T-cell (primary cell): ENCODE data around the gene RASEF. TPM values are rescaled to one million over a fixed set of nuclear protein-coding genes. Genes with fewer than 3 reads are reported as not detected.

ENCODE experiments used
- ATAC-seq, 4 experiments: fragments of 200-7000 bp in 3 of 4; fragments of 150-1000 bp in 1 of 4; cut with Tn5 transposase; replicated peaks in 1 of 4; 1 replicate in 3 of 4; 2 replicates in 1 of 4; pipeline ENCODE4 v1.10.0; 2021; ENCODE audit warnings: moderate library complexity in 3 of 4, mild to moderate bottlenecking in 2 of 4, moderate number of reproducible peaks in 1 of 4
- CTCF ChIA-PET, 2 donors: fragments of 300-600 bp; sonication (Branson Sonifier 250); formaldehyde crosslinking; loops; one replicate each; lab custom pipeline; 2022; ENCODE audit warnings: antibody characterized with exemption in 2 of 2; lab: Charles Lee
- POLR2A ChIA-PET, 2 donors: fragments of 300-600 bp; sonication (Branson Sonifier 250); formaldehyde crosslinking; loops; one replicate each; lab custom pipeline; 2022; ENCODE audit warnings: antibody characterized with exemption in 2 of 2; lab: Charles Lee
- DNase-seq, 35 experiments: peaks; one replicate each; pipeline versions ENCODE4 v3.0.0 to v3.0.0-alpha.2; 2013 to 2023
- H3K27ac ChIP-seq: one replicate; pipeline ENCODE4 v1.5.1; 2013; ENCODE audit warnings: low read length
- H3K27me3 ChIP-seq, 2 experiments: replicated peaks in 1 of 2; 1 replicate in 1 of 2; 2 replicates in 1 of 2; pipeline versions ENCODE4 v1.6.1 to v1.7.0; 2013; ENCODE audit warnings: low read length in 1 of 2, mixed read lengths in 1 of 2; ENCODE audit not compliant: control insufficient read depth in 2 of 2, insufficient read depth in 2 of 2; ENCODE audit errors: extremely low read depth in 1 of 2
- H3K36me3 ChIP-seq, 2 donors: 1 replicate in 1 of 2; 2 replicates in 1 of 2; pipeline versions ENCODE4 v1.6.1 to v1.7.0; 2013; ENCODE audit warnings: low read length in 1 of 2; ENCODE audit not compliant: control insufficient read depth in 2 of 2, insufficient read depth in 1 of 2; ENCODE audit errors: extremely low read depth in 1 of 2
- H3K4me1 ChIP-seq, 2 experiments: 1 replicate in 1 of 2; 2 replicates in 1 of 2; pipeline versions ENCODE4 v1.6.1 to v1.7.0; 2013; ENCODE audit warnings: low read length in 2 of 2, mixed read lengths in 1 of 2; ENCODE audit not compliant: insufficient read depth in 2 of 2, control insufficient read depth in 1 of 2; ENCODE audit errors: extremely low read depth in 1 of 2
- H3K4me3 ChIP-seq, 2 donors: 1 replicate in 1 of 2; 2 replicates in 1 of 2; pipeline versions ENCODE4 v1.5.1 to v1.7.0; 2013; ENCODE audit warnings: mild to moderate bottlenecking in 2 of 2, low read length in 1 of 2, moderate library complexity in 1 of 2; ENCODE audit not compliant: control insufficient read depth in 1 of 2; ENCODE audit errors: extremely low read depth in 1 of 2
- H3K9me3 ChIP-seq: 2 replicates; pipeline ENCODE4 v1.7.0; 2013
- H3K27ac Mint-ChIP-seq, 2 donors: one replicate each; pipeline ENCODE4 v1.8.0; 2020 to 2021; ENCODE audit warnings: mild to moderate bottlenecking in 2 of 2, mixed read lengths in 2 of 2
- H3K27me3 Mint-ChIP-seq, 2 donors: one replicate each; pipeline ENCODE4 v1.8.0; 2021 to 2022; ENCODE audit warnings: mixed read lengths in 2 of 2
- H3K36me3 Mint-ChIP-seq: one replicate; pipeline ENCODE4 v1.8.0; 2021; ENCODE audit warnings: mixed read lengths
- H3K4me1 Mint-ChIP-seq, 3 donors: one replicate each; pipeline ENCODE4 v1.8.0; 2020 to 2022; ENCODE audit warnings: mixed read lengths in 3 of 3, mild to moderate bottlenecking in 1 of 3
- H3K4me3 Mint-ChIP-seq, 3 donors: one replicate each; pipeline ENCODE4 v1.8.0; 2020 to 2022; ENCODE audit warnings: mild to moderate bottlenecking in 3 of 3, mixed read lengths in 3 of 3, moderate library complexity in 3 of 3
- H3K9me3 Mint-ChIP-seq, 3 donors: one replicate each; pipeline ENCODE4 v1.8.0; 2020 to 2022; ENCODE audit warnings: mixed read lengths in 3 of 3
- WGBS: methylation state at CpG from one replicate; pipeline ENCODE4 v1.1.5; 2013; ENCODE audit warnings: missing lambda C conversion rate; ENCODE audit not compliant: insufficient coverage; 5-methylcytosine and 5-hydroxymethylcytosine counted together
- total RNA-seq, 35 experiments: library from RNA in 6 of 35; stranded (reverse) in 6 of 35; fragments of 120-200 nt in 1 of 35; gene quantifications; one replicate each; pipeline versions ENCODE4 v1.2.1 to v1.2.4 and lab custom pipeline; 2013 to 2026

RASEF gene
- total RNA-seq, 5 donors from 2014 or later (not counting 1 experiment from before 2014, with no cell fraction given): 0.09 to 0.16 TPM; not detected in 3

- ATAC-seq: no peak
- H3K4me1 ChIP-seq: no peaks in the 10 kb centered on the region
These were observed 101.3 kb downstream of the RASEF start for GRCh38 chr9:82961504-82962125.

GRCh38 chr9:82957529-82958379 lies 105.2 kb downstream of the RASEF start:
- Mint-ChIP-seq H3K27ac (no peak overlapping the region), H3K36me3 (no peaks in the 10 kb centered on the region)
- no peak for ATAC-seq

More at GRCh38 chr9:82961504-82962125, 101.3 kb downstream of the RASEF start:
- no peaks in the 10 kb centered on the region for H3K27me3 Mint-ChIP-seq
- WGBS: 79% methylated on average over 3 of the region's 7 CpGs
- Histone ChIP-seq H3K9me3 (no peaks in the 10 kb centered on the region), H3K36me3 (no peaks in the 10 kb centered on the region), H3K27me3 (no peaks in the 10 kb centered on the region), H3K27ac (no peak overlapping the region), H3K4me3 (no peak overlapping the region)
- no peaks in the 10 kb centered on the region for H3K9me3 Mint-ChIP-seq
- ChIA-PET POLR2A (no interaction called here), CTCF (no interaction called here)
- no peaks in the 10 kb centered on the region for H3K4me1 Mint-ChIP-seq
- no peaks in the 10 kb centered on the region for H3K36me3 Mint-ChIP-seq
- peak in 20 of 35 experiments; percentile 0 to 48 (median 6) for DNase-seq
- no peak overlapping the region for H3K27ac Mint-ChIP-seq
- no peak overlapping the region for H3K4me3 Mint-ChIP-seq

DNA sequence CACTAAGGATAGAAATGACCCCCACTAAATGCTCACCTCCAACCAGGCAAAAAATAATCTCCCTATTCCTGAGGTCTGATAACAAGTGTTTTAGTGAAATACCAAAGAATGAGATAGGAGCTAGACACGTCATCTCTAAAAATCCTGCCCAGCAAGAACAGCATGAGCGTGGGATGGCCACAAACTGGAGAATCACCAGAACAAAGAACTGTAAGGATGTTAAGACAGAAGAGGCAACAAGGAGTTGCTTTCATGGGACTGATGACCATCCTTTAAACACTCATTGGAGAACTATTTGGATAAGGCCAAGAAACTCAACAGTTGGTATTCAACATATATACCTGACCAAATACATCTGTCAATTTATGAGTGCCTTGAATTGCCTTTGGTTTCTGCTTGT lies 113.7 kb downstream of the RASEF start:
- CTCF ChIA-PET: no interaction called here

More at GRCh38 chr9:82957529-82958379, 105.2 kb downstream of the RASEF start:
- Mint-ChIP-seq H3K9me3 (no peaks in the 10 kb centered on the region), H3K27me3 (no peaks in the 10 kb centered on the region), H3K4me1 (no peaks in the 10 kb centered on the region), H3K4me3 (no peak overlapping the region)
- no peaks in the 10 kb centered on the region for H3K9me3 ChIP-seq
- WGBS: 75% methylated on average over 4 of the region's 7 CpGs
- no peak overlapping the region for H3K27ac ChIP-seq
- no peaks in the 10 kb centered on the region for H3K36me3 ChIP-seq
- H3K4me3 ChIP-seq: no peak overlapping the region
- ChIA-PET CTCF (no interaction called here), POLR2A (no interaction called here)
- H3K4me1 ChIP-seq: no peaks in the 10 kb centered on the region
- DNase-seq: no peak
- H3K27me3 ChIP-seq: no peaks in the 10 kb centered on the region

DNA sequence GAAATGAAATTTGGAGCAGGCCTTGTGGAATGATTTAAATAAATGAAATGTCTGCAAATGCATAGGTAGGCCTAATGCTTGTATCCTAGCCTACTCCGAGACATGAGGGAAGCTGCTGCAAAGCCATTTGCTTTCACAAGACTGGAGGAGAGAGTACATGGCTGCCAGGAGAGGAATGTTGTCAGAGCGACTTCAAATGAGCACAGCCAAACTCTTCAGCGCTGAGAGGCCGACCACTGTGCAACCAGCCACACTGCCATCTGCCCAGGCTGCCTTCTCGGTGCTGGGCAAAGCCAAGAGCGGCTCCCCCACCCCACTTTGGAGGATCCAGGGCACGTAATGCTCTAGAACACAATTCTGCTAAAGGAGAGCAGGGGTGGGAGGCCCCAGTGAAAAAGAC lies 122.6 kb downstream of the RASEF start:
- DNase-seq (no peak), ATAC-seq (no peak)
- ChIA-PET POLR2A (no interaction called here), CTCF (no interaction called here)
- Mint-ChIP-seq H3K4me3 (no peak overlapping the region), H3K27me3 (peaks cover 0 to 3% of the 10 kb centered on the region in 2 donors), H3K9me3 (peaks cover 3 to 5% (median 5%) of the 10 kb centered on the region in 3 donors), H3K4me1 (no peaks in the 10 kb centered on the region), H3K36me3 (no peaks in the 10 kb centered on the region), H3K27ac (no peak overlapping the region)
- H3K4me3 ChIP-seq: no peak overlapping the region
- WGBS: 82% methylated on average over 2 of the region's 7 CpGs
- H3K36me3 ChIP-seq: no peaks in the 10 kb centered on the region
- H3K9me3 ChIP-seq: no peaks in the 10 kb centered on the region
- H3K4me1 ChIP-seq: no peaks in the 10 kb centered on the region
- no peaks in the 10 kb centered on the region for H3K27me3 ChIP-seq
- H3K27ac ChIP-seq: no peak overlapping the region

More for the DNA sequence above, 113.7 kb downstream of the RASEF start:
- Mint-ChIP-seq H3K9me3 (no peaks in the 10 kb centered on the region), H3K27ac (no peak overlapping the region), H3K36me3 (no peaks in the 10 kb centered on the region), H3K4me3 (no peak overlapping the region), H3K4me1 (no peaks in the 10 kb centered on the region), H3K27me3 (no peaks in the 10 kb centered on the region)
- no peak for ATAC-seq
- POLR2A ChIA-PET: no interaction called here
- Histone ChIP-seq H3K4me3 (no peak overlapping the region), H3K36me3 (no peaks in the 10 kb centered on the region), H3K27me3 (no peaks in the 10 kb centered on the region), H3K4me1 (no peaks in the 10 kb centered on the region), H3K9me3 (no peaks in the 10 kb centered on the region), H3K27ac (no peak overlapping the region)
- WGBS: no CpG with 5 or more reads among the region's 2 CpGs
- DNase-seq: no peak

GRCh38 chr9:82939451-82939850 lies 123.5 kb downstream of the RASEF start:
- Histone ChIP-seq H3K27ac (no peak overlapping the region), H3K27me3 (no peaks in the 10 kb centered on the region), H3K4me3 (no peak overlapping the region), H3K9me3 (no peaks in the 10 kb centered on the region), H3K36me3 (no peaks in the 10 kb centered on the region), H3K4me1 (no peaks in the 10 kb centered on the region)
- ATAC-seq: no peak
- Mint-ChIP-seq H3K4me3 (no peak overlapping the region), H3K4me1 (no peaks in the 10 kb centered on the region), H3K9me3 (peaks cover 3 to 5% (median 5%) of the 10 kb centered on the region in 3 donors), H3K27ac (no peak overlapping the region), H3K27me3 (peaks cover 0 to 3% of the 10 kb centered on the region in 2 donors), H3K36me3 (no peaks in the 10 kb centered on the region)
- WGBS: no CpG with 5 or more reads among the region's 2 CpGs
- ChIA-PET CTCF (no interaction called here), POLR2A (no interaction called here)
- DNase-seq: no peak

- Histone ChIP-seq H3K27ac (no peak overlapping the region), H3K27me3 (no peaks in the 10 kb centered on the region), H3K4me1 (no peaks in the 10 kb centered on the region), H3K36me3 (no peaks in the 10 kb centered on the region), H3K4me3 (no peak overlapping the region), H3K9me3 (no peaks in the 10 kb centered on the region)
- H3K9me3 Mint-ChIP-seq: peaks cover 3 to 5% (median 5%) of the 10 kb centered on the region in 3 donors
- DNase-seq (no peak), ATAC-seq (no peak)
- H3K27me3 Mint-ChIP-seq: peaks cover 0 to 3% of the 10 kb centered on the region in 2 donors
- H3K4me1 Mint-ChIP-seq: no peaks in the 10 kb centered on the region
- no peak overlapping the region for H3K4me3 Mint-ChIP-seq
- no CpG with 5 or more reads among the region's 3 CpGs for WGBS
- H3K36me3 Mint-ChIP-seq: no peaks in the 10 kb centered on the region
- H3K27ac Mint-ChIP-seq: no peak overlapping the region
- POLR2A ChIA-PET: no interaction called here
- CTCF ChIA-PET: no interaction called here
These were observed 124.3 kb downstream of the RASEF start for GRCh38 chr9:82938426-82939218.
